ENCODE results near the gene CEP112.

Gene CEP112

GRCh38 chr17:65867014-65867413 is 324.9 kb downstream of the CEP112 start:
- Histone ChIP-seq H3K4me3 (ENCODE audit: low read length) (no peak overlapping the region), H3K27ac (ENCODE audit: low read length) (no peak overlapping the region), H3K4me1 (ENCODE audit: control insufficient read depth, insufficient read depth, low read length) (0 out of 2 replicates have a peak, but pooled peaks cover 1% of the 10 kb centered on the region), H3K27me3 (ENCODE audit: control insufficient read depth, insufficient read depth, low read length) (no peaks in the 10 kb centered on the region), H3K36me3 (ENCODE audit: control insufficient read depth, insufficient read depth, low read length) (no peaks in the 10 kb centered on the region), H3K9me3 (ENCODE audit: control insufficient read depth, insufficient read depth, low read length) (no peaks in the 10 kb centered on the region)
- DNase-seq (ENCODE audit: low read depth, low spot score): no peak
- WGBS (ENCODE audit: insufficient coverage, insufficient read length): no CpG with 5 or more reads among the region's 6 CpGs

GRCh38 chr17:65865715-65866425 is 326.1 kb downstream of the CEP112 start:
- WGBS (ENCODE audit: insufficient coverage, insufficient read length): no CpG with 5 or more reads among the region's 24 CpGs
- H3K4me1 ChIP-seq (ENCODE audit: control insufficient read depth, insufficient read depth, low read length): 0 out of 2 replicates have a peak, but pooled peaks cover 1% of the 10 kb centered on the region
- no peaks in the 10 kb centered on the region for H3K9me3 ChIP-seq (ENCODE audit: control insufficient read depth, insufficient read depth, low read length)
- no peaks in the 10 kb centered on the region for H3K36me3 ChIP-seq (ENCODE audit: control insufficient read depth, insufficient read depth, low read length)
- no peaks in the 10 kb centered on the region for H3K27me3 ChIP-seq (ENCODE audit: control insufficient read depth, insufficient read depth, low read length)
- H3K4me3 ChIP-seq (ENCODE audit: low read length): no peak overlapping the region
- no peak for DNase-seq (ENCODE audit: low read depth, low spot score)
- H3K27ac ChIP-seq (ENCODE audit: low read length): no peak overlapping the region

DNA sequence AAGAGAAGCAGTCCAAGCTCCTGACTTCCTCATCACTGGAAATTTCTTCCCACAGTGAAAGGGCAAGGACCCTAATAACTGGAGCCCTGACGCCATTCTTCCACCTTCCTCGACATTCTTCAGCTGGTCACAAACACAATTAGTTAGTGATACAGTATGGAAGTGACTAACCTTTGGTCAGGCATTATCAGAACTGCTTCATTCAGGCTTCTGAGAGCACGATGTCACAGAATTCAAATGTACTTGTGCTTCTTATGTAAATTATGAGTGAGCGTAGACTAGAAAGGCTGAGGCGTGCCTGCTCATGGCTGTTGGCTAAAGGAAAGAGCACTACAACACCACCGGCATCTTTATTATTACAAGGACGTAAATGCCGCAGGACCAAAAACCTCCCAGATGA is 327.5 kb downstream of the CEP112 start:
- WGBS (ENCODE audit: insufficient coverage, insufficient read length): no CpG with 5 or more reads among the region's 8 CpGs
- Histone ChIP-seq H3K9me3 (ENCODE audit: control insufficient read depth, insufficient read depth, low read length) (no peaks in the 10 kb centered on the region), H3K4me3 (ENCODE audit: low read length) (no peak overlapping the region), H3K27ac (ENCODE audit: low read length) (no peak overlapping the region), H3K36me3 (ENCODE audit: control insufficient read depth, insufficient read depth, low read length) (no peaks in the 10 kb centered on the region), H3K27me3 (ENCODE audit: control insufficient read depth, insufficient read depth, low read length) (no peaks in the 10 kb centered on the region), H3K4me1 (ENCODE audit: control insufficient read depth, insufficient read depth, low read length) (0 out of 2 replicates have a peak, but pooled peaks cover 1% of the 10 kb centered on the region)
- no peak for DNase-seq (ENCODE audit: low read depth, low spot score)

DNA sequence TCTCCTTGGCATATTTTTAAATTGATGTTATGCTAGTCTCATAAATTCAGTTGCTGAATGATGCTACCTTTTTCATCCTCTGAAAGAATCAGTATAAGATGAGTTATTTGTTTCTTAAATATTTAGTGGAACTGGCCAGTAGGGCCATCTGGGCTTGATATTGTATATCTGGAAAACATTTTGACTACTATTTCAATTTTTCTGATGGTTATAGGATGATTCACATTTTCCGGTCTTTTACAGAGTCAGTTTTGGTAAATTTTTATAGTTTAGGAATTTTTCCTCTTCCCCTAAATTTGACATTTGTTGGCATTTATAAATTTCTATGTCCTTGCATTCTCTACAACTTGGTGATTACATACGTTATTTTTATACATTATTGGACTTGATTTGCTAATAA is 334.2 kb downstream of the CEP112 start:
- DNase-seq (ENCODE audit: low read depth, low spot score): no peak
- Histone ChIP-seq H3K4me3 (ENCODE audit: low read length) (no peak overlapping the region), H3K9me3 (ENCODE audit: control insufficient read depth, insufficient read depth, low read length) (no peaks in the 10 kb centered on the region), H3K27me3 (ENCODE audit: control insufficient read depth, insufficient read depth, low read length) (no peaks in the 10 kb centered on the region), H3K4me1 (ENCODE audit: control insufficient read depth, insufficient read depth, low read length) (no peaks in the 10 kb centered on the region), H3K36me3 (ENCODE audit: control insufficient read depth, insufficient read depth, low read length) (no peaks in the 10 kb centered on the region), H3K27ac (ENCODE audit: low read length) (no peak overlapping the region)
- no CpG with 5 or more reads among the region's 2 CpGs for WGBS (ENCODE audit: insufficient coverage, insufficient read length)

- no peak for DNase-seq (ENCODE audit: low read depth, low spot score)
- WGBS (ENCODE audit: insufficient coverage, insufficient read length): no CpG with 5 or more reads among the region's 2 CpGs
- H3K36me3 ChIP-seq (ENCODE audit: control insufficient read depth, insufficient read depth, low read length): no peaks in the 10 kb centered on the region
- H3K4me1 ChIP-seq (ENCODE audit: control insufficient read depth, insufficient read depth, low read length): no peaks in the 10 kb centered on the region
- no peaks in the 10 kb centered on the region for H3K27me3 ChIP-seq (ENCODE audit: control insufficient read depth, insufficient read depth, low read length)
- no peak overlapping the region for H3K27ac ChIP-seq (ENCODE audit: low read length)
- no peaks in the 10 kb centered on the region for H3K9me3 ChIP-seq (ENCODE audit: control insufficient read depth, insufficient read depth, low read length)
- H3K4me3 ChIP-seq (ENCODE audit: low read length): no peak overlapping the region
These were observed 335.1 kb downstream of the CEP112 start for GRCh38 chr17:65856865-65857264.

DNA sequence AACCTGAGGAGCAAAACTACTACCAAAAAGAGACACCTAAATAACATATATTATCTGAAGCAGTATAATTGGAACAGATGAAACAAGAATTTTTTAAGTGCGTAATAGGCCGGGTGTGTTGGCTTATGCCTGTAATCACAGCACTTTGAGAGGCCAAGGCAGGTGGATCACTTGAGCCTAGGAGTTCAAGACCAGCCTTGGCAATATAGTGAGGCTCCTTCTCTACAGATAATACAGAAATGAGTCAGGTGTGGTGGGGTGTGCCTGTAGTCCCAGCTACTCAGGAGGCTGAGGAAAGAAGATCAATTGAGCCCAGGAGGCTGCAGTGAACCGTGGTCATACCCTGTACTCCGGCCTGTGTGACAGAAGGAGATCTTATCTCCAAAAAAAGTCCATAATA is 336.3 kb downstream of the CEP112 start:
- H3K27me3 ChIP-seq (ENCODE audit: control insufficient read depth, insufficient read depth, low read length): no peaks in the 10 kb centered on the region
- WGBS (ENCODE audit: insufficient coverage, insufficient read length): no CpG with 5 or more reads among the region's 4 CpGs
- no peak for DNase-seq (ENCODE audit: low read depth, low spot score)
- no peaks in the 10 kb centered on the region for H3K4me1 ChIP-seq (ENCODE audit: control insufficient read depth, insufficient read depth, low read length)
- no peaks in the 10 kb centered on the region for H3K9me3 ChIP-seq (ENCODE audit: control insufficient read depth, insufficient read depth, low read length)
- H3K36me3 ChIP-seq (ENCODE audit: control insufficient read depth, insufficient read depth, low read length): no peaks in the 10 kb centered on the region
- H3K4me3 ChIP-seq (ENCODE audit: low read length): no peak overlapping the region
- H3K27ac ChIP-seq (ENCODE audit: low read length): no peak overlapping the region

- WGBS (ENCODE audit: insufficient coverage, insufficient read length): no CpG with 5 or more reads among the region's 2 CpGs
- H3K27ac ChIP-seq (ENCODE audit: low read length): no peak overlapping the region
These were observed 336.7 kb downstream of the CEP112 start for GRCh38 chr17:65855245-65855644.

GRCh38 chr17:65853816-65854215 is 338.1 kb downstream of the CEP112 start:
- Histone ChIP-seq H3K9me3 (ENCODE audit: control insufficient read depth, insufficient read depth, low read length) (no peaks in the 10 kb centered on the region), H3K36me3 (ENCODE audit: control insufficient read depth, insufficient read depth, low read length) (no peaks in the 10 kb centered on the region), H3K4me1 (ENCODE audit: control insufficient read depth, insufficient read depth, low read length) (no peaks in the 10 kb centered on the region), H3K27ac (ENCODE audit: low read length) (no peak overlapping the region), H3K4me3 (ENCODE audit: low read length) (no peak overlapping the region), H3K27me3 (ENCODE audit: control insufficient read depth, insufficient read depth, low read length) (no peaks in the 10 kb centered on the region)
- DNase-seq (ENCODE audit: low read depth, low spot score): no peak

More at GRCh38 chr17:65855245-65855644, 336.7 kb downstream of the CEP112 start:
- Histone ChIP-seq H3K9me3 (ENCODE audit: control insufficient read depth, insufficient read depth, low read length) (no peaks in the 10 kb centered on the region), H3K27me3 (ENCODE audit: control insufficient read depth, insufficient read depth, low read length) (no peaks in the 10 kb centered on the region), H3K36me3 (ENCODE audit: control insufficient read depth, insufficient read depth, low read length) (no peaks in the 10 kb centered on the region), H3K4me1 (ENCODE audit: control insufficient read depth, insufficient read depth, low read length) (no peaks in the 10 kb centered on the region), H3K4me3 (ENCODE audit: low read length) (no peak overlapping the region)
- no peak for DNase-seq (ENCODE audit: low read depth, low spot score)

DNA sequence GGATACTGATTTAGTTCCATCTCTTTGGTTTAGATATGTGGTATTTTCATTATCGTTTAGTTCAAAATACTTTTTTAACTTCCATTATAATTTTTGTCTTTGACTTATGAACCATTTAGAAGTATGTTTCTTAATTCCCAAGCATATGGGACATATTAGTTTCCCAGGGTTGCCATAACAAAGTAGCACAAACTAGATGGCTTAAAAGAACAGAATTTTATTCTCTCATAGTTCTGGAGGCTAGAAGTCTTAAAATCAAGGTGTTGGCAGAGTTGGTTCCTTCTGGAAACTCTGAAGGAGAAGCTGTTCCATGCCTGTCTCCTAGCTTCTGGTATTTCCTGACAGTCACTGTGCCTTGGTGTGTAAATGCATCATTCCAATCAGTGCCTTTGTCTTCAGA is 339.0 kb downstream of the CEP112 start:
- no peak overlapping the region for H3K27ac ChIP-seq (ENCODE audit: low read length)
- no peak overlapping the region for H3K4me3 ChIP-seq (ENCODE audit: low read length)
- H3K36me3 ChIP-seq (ENCODE audit: control insufficient read depth, insufficient read depth, low read length): no peaks in the 10 kb centered on the region
- DNase-seq (ENCODE audit: low read depth, low spot score): no peak
- WGBS (ENCODE audit: insufficient coverage, insufficient read length): no CpG with 5 or more reads among the region's 1 CpG
- no peaks in the 10 kb centered on the region for H3K4me1 ChIP-seq (ENCODE audit: control insufficient read depth, insufficient read depth, low read length)
- no peaks in the 10 kb centered on the region for H3K27me3 ChIP-seq (ENCODE audit: control insufficient read depth, insufficient read depth, low read length)
- no peaks in the 10 kb centered on the region for H3K9me3 ChIP-seq (ENCODE audit: control insufficient read depth, insufficient read depth, low read length)

DNA sequence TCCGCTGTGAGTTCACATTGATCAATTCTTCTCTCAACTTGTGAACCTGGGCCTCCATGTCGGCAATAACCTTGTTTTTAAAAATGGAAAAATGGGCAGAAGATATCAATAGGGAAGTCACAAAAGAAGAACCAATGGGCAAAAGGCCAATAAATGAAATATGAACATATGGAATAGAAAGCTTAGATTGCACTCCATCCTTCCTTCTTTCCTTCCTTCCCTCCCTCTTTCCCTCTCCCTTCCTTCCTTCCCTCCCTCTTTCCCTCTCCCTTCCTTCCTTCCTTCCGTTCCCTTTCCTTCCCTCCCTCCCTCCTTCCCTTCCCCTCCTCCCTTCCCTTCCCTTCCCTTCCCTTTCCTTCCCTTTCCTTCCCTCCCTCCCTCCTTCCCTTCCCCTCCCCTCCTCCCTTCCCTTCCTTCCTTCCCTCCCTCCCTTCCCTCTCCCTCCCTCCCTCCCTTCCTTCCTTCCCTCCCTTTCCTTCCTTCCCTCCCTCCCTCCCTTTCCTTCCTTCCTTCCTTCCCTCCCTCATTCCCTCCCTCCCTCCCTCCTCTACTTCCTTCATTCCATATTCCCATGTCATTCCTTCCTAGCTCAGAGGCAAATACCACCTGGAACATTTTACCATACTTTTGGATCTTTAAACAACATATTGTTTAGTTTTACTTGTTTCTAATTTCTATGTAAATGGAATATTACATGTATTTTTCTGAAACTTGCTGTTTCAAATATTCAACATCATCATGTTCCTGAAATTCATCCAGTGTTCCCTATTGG is 339.8 kb downstream of the CEP112 start:
- Histone ChIP-seq H3K4me1 (ENCODE audit: control insufficient read depth, insufficient read depth, low read length) (no peaks in the 10 kb centered on the region), H3K27me3 (ENCODE audit: control insufficient read depth, insufficient read depth, low read length) (no peaks in the 10 kb centered on the region), H3K4me3 (ENCODE audit: low read length) (no peak overlapping the region), H3K9me3 (ENCODE audit: control insufficient read depth, insufficient read depth, low read length) (no peaks in the 10 kb centered on the region), H3K27ac (ENCODE audit: low read length) (no peak overlapping the region), H3K36me3 (ENCODE audit: control insufficient read depth, insufficient read depth, low read length) (no peaks in the 10 kb centered on the region)
- WGBS (ENCODE audit: insufficient coverage, insufficient read length): no CpG with 5 or more reads among the region's 3 CpGs
- no peak for DNase-seq (ENCODE audit: low read depth, low spot score)
